ENCODE data around the gene DCTN5.
"Not testable (repeated sequence)": the region's sequence is repeated elsewhere in the genome, so short reads cannot be mapped to it uniquely, and the experiment has no call there.

The DCTN5 gene

GRCh38 chr16:23694644-23695373 is 53.5 kb downstream of the DCTN5 start:
- no peak for DNase-seq

GRCh38 chr16:23695756-23696155 is 54.5 kb downstream of the DCTN5 start:
- DNase-seq, result no peak

- no peak for DNase-seq
Measured at GRCh38 chr16:23699100-23699499, 57.8 kb downstream of the DCTN5 start.

GRCh38 chr16:23700093-23700492 is 58.8 kb downstream of the DCTN5 start:
- no peak for DNase-seq

GRCh38 chr16:23700509-23700908 is 59.2 kb downstream of the DCTN5 start:
- DNase-seq, result no peak

- DNase-seq, result no peak
Measured at GRCh38 chr16:23701045-23701444, 59.8 kb downstream of the DCTN5 start.

GRCh38 chr16:23702951-23703350 is 61.7 kb downstream of the DCTN5 start:
- no peak for DNase-seq

GRCh38 chr16:23704772-23705516 is 63.7 kb downstream of the DCTN5 start:
- DNase-seq, result no peak

- no peak for DNase-seq
Measured at GRCh38 chr16:23705517-23705902, 64.2 kb downstream of the DCTN5 start.

- no peak for DNase-seq
Measured at GRCh38 chr16:23706439-23706838, 65.2 kb downstream of the DCTN5 start.

GRCh38 chr16:23709536-23709935 is 68.3 kb downstream of the DCTN5 start:
- DNase-seq, result no peak

GRCh38 chr16:23710008-23710407 is 68.7 kb downstream of the DCTN5 start:
- no peak for DNase-seq

GRCh38 chr16:23710504-23710903 is 69.2 kb downstream of the DCTN5 start:
- DNase-seq, result no peak

GRCh38 chr16:23711785-23712184 is 70.5 kb downstream of the DCTN5 start:
- no peak for DNase-seq

- no peak for DNase-seq
Measured at GRCh38 chr16:23712976-23713375, 71.7 kb downstream of the DCTN5 start, which contains the start of gene ERN2. Gene ERN2 (minus strand): TSS chr16:23713222. CDS start chr16:23713187, 35 bp downstream.

GRCh38 chr16:23716484-23716883 is 75.2 kb downstream of the DCTN5 start:
- DNase-seq, result no peak

- not testable (repeated sequence) for DNase-seq
Measured at GRCh38 chr16:23722613-23723240, 81.5 kb downstream of the DCTN5 start.

- DNase-seq, result no peak
Measured at GRCh38 chr16:23724096-23724784, 83.0 kb downstream of the DCTN5 start.

- no peak for DNase-seq
Measured at GRCh38 chr16:23724785-23725131, 83.5 kb downstream of the DCTN5 start.

- DNase-seq, result no peak
Measured at GRCh38 chr16:23726710-23727109, 85.4 kb downstream of the DCTN5 start.
